ENCODE measurements around the gene ZNF827.

The ZNF827 gene

GRCh38 chr4:145796346-145796745, 142.3 kb downstream of the ZNF827 start:
- no peaks in the 10 kb centered on the region for H3K36me3 ChIP-seq (ENCODE audit: control insufficient read depth, insufficient read depth, low read length)
- no peak overlapping the region for H3K27ac ChIP-seq
- H3K9ac ChIP-seq, result no peak overlapping the region
- H3K9me3 ChIP-seq (ENCODE audit: control insufficient read depth, low read length), result no peaks in the 10 kb centered on the region
- no peak overlapping the region for H2AFZ ChIP-seq
- no peaks in the 10 kb centered on the region for H3K27me3 ChIP-seq (ENCODE audit: control insufficient read depth, insufficient read depth, low read length)
- TF ChIP-seq, protein P1, sequence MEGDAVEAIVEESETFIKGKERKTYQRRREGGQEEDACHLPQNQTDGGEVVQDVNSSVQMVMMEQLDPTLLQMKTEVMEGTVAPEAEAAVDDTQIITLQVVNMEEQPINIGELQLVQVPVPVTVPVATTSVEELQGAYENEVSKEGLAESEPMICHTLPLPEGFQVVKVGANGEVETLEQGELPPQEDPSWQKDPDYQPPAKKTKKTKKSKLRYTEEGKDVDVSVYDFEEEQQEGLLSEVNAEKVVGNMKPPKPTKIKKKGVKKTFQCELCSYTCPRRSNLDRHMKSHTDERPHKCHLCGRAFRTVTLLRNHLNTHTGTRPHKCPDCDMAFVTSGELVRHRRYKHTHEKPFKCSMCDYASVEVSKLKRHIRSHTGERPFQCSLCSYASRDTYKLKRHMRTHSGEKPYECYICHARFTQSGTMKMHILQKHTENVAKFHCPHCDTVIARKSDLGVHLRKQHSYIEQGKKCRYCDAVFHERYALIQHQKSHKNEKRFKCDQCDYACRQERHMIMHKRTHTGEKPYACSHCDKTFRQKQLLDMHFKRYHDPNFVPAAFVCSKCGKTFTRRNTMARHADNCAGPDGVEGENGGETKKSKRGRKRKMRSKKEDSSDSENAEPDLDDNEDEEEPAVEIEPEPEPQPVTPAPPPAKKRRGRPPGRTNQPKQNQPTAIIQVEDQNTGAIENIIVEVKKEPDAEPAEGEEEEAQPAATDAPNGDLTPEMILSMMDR (IDR thresholded peaks at IDR 0.05), result no peak
- no peak overlapping the region for H3K4me3 ChIP-seq (ENCODE audit: low read depth, low read length)
- H3K4me1 ChIP-seq, result no peaks in the 10 kb centered on the region
- no peak overlapping the region for H3K4me2 ChIP-seq (ENCODE audit: low read length)
- H3K79me2 ChIP-seq, result no peaks in the 10 kb centered on the region

DNA sequence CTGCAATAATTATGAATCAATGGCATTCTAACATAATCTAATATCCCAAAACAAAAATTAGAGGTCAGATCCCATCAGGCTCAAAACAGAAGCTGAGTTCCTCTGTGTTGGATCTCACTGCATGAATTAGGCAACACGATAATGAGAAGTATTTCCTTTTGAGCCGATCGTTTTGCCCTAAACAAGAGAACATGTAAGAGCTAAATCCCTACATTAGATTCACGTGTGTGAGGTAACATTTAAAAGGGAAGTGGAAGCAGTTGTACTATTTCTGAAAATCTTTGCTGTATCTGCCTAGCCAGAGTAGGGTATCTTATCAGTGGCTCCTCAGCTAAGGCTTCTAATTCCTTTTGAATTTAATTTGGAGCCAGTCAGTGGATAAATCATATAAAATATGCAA, 143.1 kb downstream of the ZNF827 start:
- no peak overlapping the region for H3K9ac ChIP-seq
- no peak overlapping the region for H2AFZ ChIP-seq
- H3K79me2 ChIP-seq, result no peaks in the 10 kb centered on the region
- no peaks in the 10 kb centered on the region for H3K36me3 ChIP-seq (ENCODE audit: control insufficient read depth, insufficient read depth, low read length)
- no peak overlapping the region for H3K4me2 ChIP-seq (ENCODE audit: low read length)
- TF ChIP-seq, protein P1 (IDR thresholded peaks at IDR 0.05), result no peak
- no peaks in the 10 kb centered on the region for H3K4me1 ChIP-seq
- no peaks in the 10 kb centered on the region for H3K27me3 ChIP-seq (ENCODE audit: control insufficient read depth, insufficient read depth, low read length)
- no peak overlapping the region for H3K27ac ChIP-seq
- H3K4me3 ChIP-seq (ENCODE audit: low read depth, low read length), result no peak overlapping the region
- no peaks in the 10 kb centered on the region for H3K9me3 ChIP-seq (ENCODE audit: control insufficient read depth, low read length)

GRCh38 chr4:145792429-145792828, 146.2 kb downstream of the ZNF827 start:
- H3K79me2 ChIP-seq, result no peaks in the 10 kb centered on the region
- H3K9me3 ChIP-seq (ENCODE audit: control insufficient read depth, low read length), result no peaks in the 10 kb centered on the region
- no peak overlapping the region for H3K27ac ChIP-seq
- H3K36me3 ChIP-seq (ENCODE audit: control insufficient read depth, insufficient read depth, low read length), result no peaks in the 10 kb centered on the region
- H3K27me3 ChIP-seq (ENCODE audit: control insufficient read depth, insufficient read depth, low read length), result no peaks in the 10 kb centered on the region
- H3K4me2 ChIP-seq (ENCODE audit: low read length), result no peak overlapping the region
- TF ChIP-seq, protein P1 (IDR thresholded peaks at IDR 0.05), result no peak
- H3K4me1 ChIP-seq, result no peaks in the 10 kb centered on the region
- no peak overlapping the region for H2AFZ ChIP-seq
- no peak overlapping the region for H3K9ac ChIP-seq
- H3K4me3 ChIP-seq (ENCODE audit: low read depth, low read length), result no peak overlapping the region

GRCh38 chr4:145791988-145792387, 146.6 kb downstream of the ZNF827 start:
- Histone ChIP-seq H3K4me1 (no peaks in the 10 kb centered on the region), H3K79me2 (no peaks in the 10 kb centered on the region), H3K9me3 (ENCODE audit: control insufficient read depth, low read length) (no peaks in the 10 kb centered on the region), H3K36me3 (ENCODE audit: control insufficient read depth, insufficient read depth, low read length) (no peaks in the 10 kb centered on the region), H3K9ac (no peak overlapping the region), H3K27ac (no peak overlapping the region), H3K4me3 (ENCODE audit: low read depth, low read length) (no peak overlapping the region), H2AFZ (no peak overlapping the region), H3K27me3 (ENCODE audit: control insufficient read depth, insufficient read depth, low read length) (no peaks in the 10 kb centered on the region), H3K4me2 (ENCODE audit: low read length) (no peak overlapping the region)
- TF ChIP-seq, protein P1 (IDR thresholded peaks at IDR 0.05), result no peak

GRCh38 chr4:145788755-145789154, 149.9 kb downstream of the ZNF827 start:
- Histone ChIP-seq H3K9ac (no peak overlapping the region), H3K27ac (no peak overlapping the region), H2AFZ (no peak overlapping the region), H3K4me3 (ENCODE audit: low read depth, low read length) (no peak overlapping the region), H3K79me2 (no peaks in the 10 kb centered on the region), H3K9me3 (ENCODE audit: control insufficient read depth, low read length) (no peaks in the 10 kb centered on the region), H3K4me1 (no peaks in the 10 kb centered on the region), H3K4me2 (ENCODE audit: low read length) (no peak overlapping the region), H3K27me3 (ENCODE audit: control insufficient read depth, insufficient read depth, low read length) (no peaks in the 10 kb centered on the region), H3K36me3 (ENCODE audit: control insufficient read depth, insufficient read depth, low read length) (no peaks in the 10 kb centered on the region)
- TF ChIP-seq, protein P1 (IDR thresholded peaks at IDR 0.05), result no peak
